HepG2 (cell line): ENCODE measurements around the gene BAG5. TPM values are rescaled to one million over a fixed set of nuclear protein-coding genes. Genes with fewer than 3 reads are reported as not detected.
A peak's percentile ranks its signal among the peaks of the same experiment; 100 is the strongest.

Experiments
- HMGA1 ChIP-seq: sonication (generic); formaldehyde crosslinking; conservative IDR thresholded peaks from 2 replicates; pipeline ENCODE4 v1.4.0; 2020; ENCODE audit warnings: missing genetic modification reagents
- KDM2A ChIP-seq: sonication (generic); formaldehyde crosslinking; IDR thresholded peaks from 2 replicates; pipeline ENCODE4 v1.4.0; 2020; ENCODE audit warnings: low read depth, missing genetic modification reagents, borderline replicate concordance
- KMT2A ChIP-seq: sonication (generic); formaldehyde crosslinking; IDR thresholded peaks from 2 replicates; pipeline ENCODE4 v1.4.0; 2020; ENCODE audit warnings: missing genetic modification reagents
- MED1 ChIP-seq: sonication (generic); formaldehyde crosslinking; IDR thresholded peaks from 2 replicates; pipeline ENCODE4 v1.4.0; 2020; ENCODE audit warnings: missing genetic modification reagents
- NKX3-1 ChIP-seq: sonication (generic); formaldehyde crosslinking; IDR thresholded peaks from 2 replicates; pipeline ENCODE4 v1.5.0; 2020; ENCODE audit warnings: missing genetic modification reagents
- NR1H2 ChIP-seq: sonication (generic); formaldehyde crosslinking; IDR thresholded peaks from 2 replicates; pipeline ENCODE4 v1.8.1; 2022; ENCODE audit warnings: low read depth, missing genetic modification reagents, borderline replicate concordance
- PHF21A ChIP-seq: sonication (generic); formaldehyde crosslinking; IDR thresholded peaks from 2 replicates; pipeline ENCODE4 v1.5.0; 2020; ENCODE audit warnings: mild to moderate bottlenecking, missing genetic modification reagents
- REXO4 ChIP-seq: sonication (generic); formaldehyde crosslinking; IDR thresholded peaks from 2 replicates; pipeline ENCODE4 v1.8.0; 2022; ENCODE audit warnings: missing genetic modification reagents, mild to moderate bottlenecking, borderline replicate concordance
- SALL2 ChIP-seq: sonication (generic); formaldehyde crosslinking; IDR thresholded peaks from 2 replicates; pipeline ENCODE4 v1.8.1; 2023; ENCODE audit warnings: mild to moderate bottlenecking, missing genetic modification reagents, inconsistent platforms
- SIX1 ChIP-seq: sonication (generic); formaldehyde crosslinking; IDR thresholded peaks from 2 replicates; pipeline ENCODE4 v1.4.0; 2020; ENCODE audit warnings: missing genetic modification reagents, borderline replicate concordance
- SOX5 ChIP-seq: IDR thresholded peaks from 2 replicates; pipeline ENCODE4 v1.6.1; 2016; ENCODE audit warnings: borderline replicate concordance
- XRCC5 ChIP-seq: fragments of 200-400 bp; formaldehyde crosslinking; optimal IDR thresholded peaks from 2 replicates; pipeline ENCODE3; 2017; ENCODE audit warnings: mild to moderate bottlenecking, low read length
- ZFP36L2 ChIP-seq: sonication (generic); formaldehyde crosslinking; IDR thresholded peaks from 2 replicates; pipeline ENCODE4 v1.4.0; 2020; ENCODE audit warnings: missing genetic modification reagents
- ZNF121 ChIP-seq: sonication (generic); formaldehyde crosslinking; IDR thresholded peaks from 2 replicates; pipeline ENCODE4 v1.5.0; 2020; ENCODE audit warnings: mild to moderate bottlenecking, missing genetic modification reagents
- ZNF772 ChIP-seq: sonication (generic); formaldehyde crosslinking; IDR thresholded peaks from 2 replicates; pipeline ENCODE4 v1.5.0; 2020; ENCODE audit warnings: mild to moderate bottlenecking, missing genetic modification reagents
- polyA plus RNA-seq, 8 experiments: library from polyadenylated mRNA; depleted of rRNA in 3 of 8; stranded (reverse) in 7 of 8; unstranded in 1 of 8; fragments of >200 nt; fragmentation: Illumina TruSeq in 4 of 8; extraction: Trizol in 4 of 8; gene quantifications; 2 replicates each; pipeline versions ENCODE4 v1.2.1 to v1.2.3, GENCODE V29; 2011 to 2016; ENCODE audit warnings: low read depth in 4 of 8, missing spikeins in 1 of 8, mixed read lengths in 1 of 8; ENCODE audit not compliant: insufficient read depth in 1 of 8
- total RNA-seq, 5 experiments: library from RNA; depleted of rRNA; stranded (reverse); fragments of >200 nt; fragmentation: Illumina TruSeq; extraction: Trizol; gene quantifications; 2 replicates each; pipeline ENCODE4 v1.2.3, GENCODE V29; 2016; ENCODE audit warnings: low read depth in 1 of 5
- TF ChIP-seq, protein P1 (sequence below): sonication (generic); formaldehyde crosslinking; IDR thresholded peaks from 2 replicates; pipeline ENCODE4 v1.5.1; 2020; ENCODE audit warnings: missing genetic modification reagents, mild to moderate bottlenecking, borderline replicate concordance
- TF ChIP-seq, protein P2 (sequence below): sonication (generic); formaldehyde crosslinking; IDR thresholded peaks from 2 replicates; pipeline ENCODE4 v1.5.0; 2020; ENCODE audit warnings: missing genetic modification reagents
- TF ChIP-seq, protein P3 (sequence below): sonication (generic); formaldehyde crosslinking; IDR thresholded peaks from 2 replicates; pipeline ENCODE4 v1.4.0; 2020; ENCODE audit warnings: mild to moderate bottlenecking, missing genetic modification reagents
- TF ChIP-seq, protein P4 (sequence below): sonication (generic); formaldehyde crosslinking; IDR thresholded peaks from 2 replicates; pipeline ENCODE4 v1.4.0; 2020; ENCODE audit warnings: mild to moderate bottlenecking, missing genetic modification reagents, borderline replicate concordance
- TF ChIP-seq, protein P5 (sequence below): sonication (generic); formaldehyde crosslinking; IDR thresholded peaks from 2 replicates; pipeline ENCODE4 v1.4.0; 2020; ENCODE audit warnings: missing genetic modification reagents
- TF ChIP-seq, protein P6 (sequence below): sonication (generic); formaldehyde crosslinking; IDR thresholded peaks from 2 replicates; pipeline ENCODE4 v1.4.0; 2020; ENCODE audit warnings: missing genetic modification reagents

BAG5 gene
- total and polyA plus RNA-seq, 2 of the 13 experiments (the other 11 are each of a cell fraction or from before 2014, with no cell fraction given): 3.5 to 21.0 TPM

DNA sequence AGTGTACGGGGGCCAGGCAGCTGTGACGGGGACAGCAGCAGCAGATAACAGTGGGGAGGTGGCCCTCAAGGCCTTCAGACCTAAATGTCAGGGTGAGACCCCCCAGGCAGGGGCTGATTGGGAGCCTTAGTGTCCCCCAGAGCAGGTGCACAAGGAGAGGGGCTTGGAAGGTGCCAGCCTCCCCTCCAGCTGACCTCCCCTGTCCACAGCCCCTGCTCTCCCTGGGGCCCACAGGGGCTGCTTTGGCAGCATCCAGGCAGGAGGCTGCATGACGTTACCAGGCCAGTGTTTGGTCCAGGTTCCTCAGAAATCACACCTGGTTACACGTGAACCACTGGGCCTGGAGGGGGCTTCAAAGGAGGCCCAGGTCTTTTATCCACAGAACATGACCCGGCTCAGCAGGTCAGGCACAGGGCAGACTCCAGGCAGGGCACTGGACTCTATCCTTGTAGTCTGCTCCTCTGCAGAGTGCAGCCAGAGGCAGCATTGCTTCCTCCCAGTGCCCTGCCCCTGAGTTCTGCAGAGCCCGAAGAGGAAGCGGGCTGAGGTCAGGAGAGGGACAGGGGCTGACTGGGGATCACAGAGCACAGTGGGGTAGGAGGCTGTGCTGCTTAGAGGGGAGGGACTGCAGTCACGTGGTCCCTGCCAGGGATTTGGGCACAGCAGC is 36.1 kb downstream of the BAG5 start (continued):
- TF ChIP-seq REXO4 (CRISPR knock-in tag) (no peak), XRCC5 (no peak), SALL2 (CRISPR knock-in tag) (no peak), ZNF121 (CRISPR knock-in tag) (no peak), ZFP36L2 (no peak), KDM2A (CRISPR knock-in tag) (no peak; the same call in 1 of the 2 replicates), MED1 (peak; percentile 57), KMT2A (CRISPR knock-in tag) (no peak), NR1H2 (CRISPR knock-in tag) (no peak), HMGA1 (no peak), ZNF772 (CRISPR knock-in tag) (no peak), SOX5 (CRISPR knock-in tag) (peak; percentile 36; the same call in 1 of the 2 replicates), NKX3-1 (CRISPR knock-in tag) (no peak), SIX1 (0 out of 2 replicates have a peak, but pooled peaks have one; percentile 13), PHF21A (CRISPR knock-in tag) (peak; percentile 57; the same call in 1 of the 2 replicates)
- TF ChIP-seq, protein P1, sequence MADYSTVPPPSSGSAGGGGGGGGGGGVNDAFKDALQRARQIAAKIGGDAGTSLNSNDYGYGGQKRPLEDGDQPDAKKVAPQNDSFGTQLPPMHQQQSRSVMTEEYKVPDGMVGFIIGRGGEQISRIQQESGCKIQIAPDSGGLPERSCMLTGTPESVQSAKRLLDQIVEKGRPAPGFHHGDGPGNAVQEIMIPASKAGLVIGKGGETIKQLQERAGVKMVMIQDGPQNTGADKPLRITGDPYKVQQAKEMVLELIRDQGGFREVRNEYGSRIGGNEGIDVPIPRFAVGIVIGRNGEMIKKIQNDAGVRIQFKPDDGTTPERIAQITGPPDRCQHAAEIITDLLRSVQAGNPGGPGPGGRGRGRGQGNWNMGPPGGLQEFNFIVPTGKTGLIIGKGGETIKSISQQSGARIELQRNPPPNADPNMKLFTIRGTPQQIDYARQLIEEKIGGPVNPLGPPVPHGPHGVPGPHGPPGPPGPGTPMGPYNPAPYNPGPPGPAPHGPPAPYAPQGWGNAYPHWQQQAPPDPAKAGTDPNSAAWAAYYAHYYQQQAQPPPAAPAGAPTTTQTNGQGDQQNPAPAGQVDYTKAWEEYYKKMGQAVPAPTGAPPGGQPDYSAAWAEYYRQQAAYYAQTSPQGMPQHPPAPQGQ (CRISPR knock-in tag): no peak
- TF ChIP-seq, protein P2, sequence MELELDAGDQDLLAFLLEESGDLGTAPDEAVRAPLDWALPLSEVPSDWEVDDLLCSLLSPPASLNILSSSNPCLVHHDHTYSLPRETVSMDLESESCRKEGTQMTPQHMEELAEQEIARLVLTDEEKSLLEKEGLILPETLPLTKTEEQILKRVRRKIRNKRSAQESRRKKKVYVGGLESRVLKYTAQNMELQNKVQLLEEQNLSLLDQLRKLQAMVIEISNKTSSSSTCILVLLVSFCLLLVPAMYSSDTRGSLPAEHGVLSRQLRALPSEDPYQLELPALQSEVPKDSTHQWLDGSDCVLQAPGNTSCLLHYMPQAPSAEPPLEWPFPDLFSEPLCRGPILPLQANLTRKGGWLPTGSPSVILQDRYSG: no peak
- TF ChIP-seq, protein P3, sequence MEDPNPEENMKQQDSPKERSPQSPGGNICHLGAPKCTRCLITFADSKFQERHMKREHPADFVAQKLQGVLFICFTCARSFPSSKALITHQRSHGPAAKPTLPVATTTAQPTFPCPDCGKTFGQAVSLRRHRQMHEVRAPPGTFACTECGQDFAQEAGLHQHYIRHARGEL (CRISPR knock-in tag): no peak
- TF ChIP-seq, protein P4, sequence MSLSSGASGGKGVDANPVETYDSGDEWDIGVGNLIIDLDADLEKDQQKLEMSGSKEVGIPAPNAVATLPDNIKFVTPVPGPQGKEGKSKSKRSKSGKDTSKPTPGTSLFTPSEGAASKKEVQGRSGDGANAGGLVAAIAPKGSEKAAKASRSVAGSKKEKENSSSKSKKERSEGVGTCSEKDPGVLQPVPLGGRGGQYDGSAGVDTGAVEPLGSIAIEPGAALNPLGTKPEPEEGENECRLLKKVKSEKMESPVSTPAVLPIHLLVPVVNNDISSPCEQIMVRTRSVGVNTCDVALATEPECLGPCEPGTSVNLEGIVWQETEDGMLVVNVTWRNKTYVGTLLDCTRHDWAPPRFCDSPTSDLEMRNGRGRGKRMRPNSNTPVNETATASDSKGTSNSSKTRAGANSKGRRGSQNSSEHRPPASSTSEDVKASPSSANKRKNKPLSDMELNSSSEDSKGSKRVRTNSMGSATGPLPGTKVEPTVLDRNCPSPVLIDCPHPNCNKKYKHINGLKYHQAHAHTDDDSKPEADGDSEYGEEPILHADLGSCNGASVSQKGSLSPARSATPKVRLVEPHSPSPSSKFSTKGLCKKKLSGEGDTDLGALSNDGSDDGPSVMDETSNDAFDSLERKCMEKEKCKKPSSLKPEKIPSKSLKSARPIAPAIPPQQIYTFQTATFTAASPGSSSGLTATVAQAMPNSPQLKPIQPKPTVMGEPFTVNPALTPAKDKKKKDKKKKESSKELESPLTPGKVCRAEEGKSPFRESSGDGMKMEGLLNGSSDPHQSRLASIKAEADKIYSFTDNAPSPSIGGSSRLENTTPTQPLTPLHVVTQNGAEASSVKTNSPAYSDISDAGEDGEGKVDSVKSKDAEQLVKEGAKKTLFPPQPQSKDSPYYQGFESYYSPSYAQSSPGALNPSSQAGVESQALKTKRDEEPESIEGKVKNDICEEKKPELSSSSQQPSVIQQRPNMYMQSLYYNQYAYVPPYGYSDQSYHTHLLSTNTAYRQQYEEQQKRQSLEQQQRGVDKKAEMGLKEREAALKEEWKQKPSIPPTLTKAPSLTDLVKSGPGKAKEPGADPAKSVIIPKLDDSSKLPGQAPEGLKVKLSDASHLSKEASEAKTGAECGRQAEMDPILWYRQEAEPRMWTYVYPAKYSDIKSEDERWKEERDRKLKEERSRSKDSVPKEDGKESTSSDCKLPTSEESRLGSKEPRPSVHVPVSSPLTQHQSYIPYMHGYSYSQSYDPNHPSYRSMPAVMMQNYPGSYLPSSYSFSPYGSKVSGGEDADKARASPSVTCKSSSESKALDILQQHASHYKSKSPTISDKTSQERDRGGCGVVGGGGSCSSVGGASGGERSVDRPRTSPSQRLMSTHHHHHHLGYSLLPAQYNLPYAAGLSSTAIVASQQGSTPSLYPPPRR (CRISPR knock-in tag): peak; percentile 52; the same call in 1 of the 2 replicates
- TF ChIP-seq, protein P5, sequence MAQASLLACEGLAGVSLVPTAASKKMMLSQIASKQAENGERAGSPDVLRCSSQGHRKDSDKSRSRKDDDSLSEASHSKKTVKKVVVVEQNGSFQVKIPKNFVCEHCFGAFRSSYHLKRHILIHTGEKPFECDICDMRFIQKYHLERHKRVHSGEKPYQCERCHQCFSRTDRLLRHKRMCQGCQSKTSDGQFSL (CRISPR knock-in tag): no peak
- TF ChIP-seq, protein P6, sequence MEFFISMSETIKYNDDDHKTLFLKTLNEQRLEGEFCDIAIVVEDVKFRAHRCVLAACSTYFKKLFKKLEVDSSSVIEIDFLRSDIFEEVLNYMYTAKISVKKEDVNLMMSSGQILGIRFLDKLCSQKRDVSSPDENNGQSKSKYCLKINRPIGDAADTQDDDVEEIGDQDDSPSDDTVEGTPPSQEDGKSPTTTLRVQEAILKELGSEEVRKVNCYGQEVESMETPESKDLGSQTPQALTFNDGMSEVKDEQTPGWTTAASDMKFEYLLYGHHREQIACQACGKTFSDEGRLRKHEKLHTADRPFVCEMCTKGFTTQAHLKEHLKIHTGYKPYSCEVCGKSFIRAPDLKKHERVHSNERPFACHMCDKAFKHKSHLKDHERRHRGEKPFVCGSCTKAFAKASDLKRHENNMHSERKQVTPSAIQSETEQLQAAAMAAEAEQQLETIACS (CRISPR knock-in tag): no peak
